DOHH2 (cell line): Measurements from ENCODE around the gene UXS1.

Source experiments
- H3F3A ChIP-seq: fragments of 200-600 bp; sonication (generic), shearing (Covaris generic); 2 replicates; pipeline ENCODE4 v1.6.0; 2016; ENCODE audit warnings: antibody characterized with exemption, mild to moderate bottlenecking; ENCODE audit not compliant: control insufficient read depth, insufficient read depth
- H3K27ac ChIP-seq: fragments of 200-600 bp; sonication (generic); 2 replicates; pipeline ENCODE4 v1.5.1; 2014; ENCODE audit warnings: low read depth, mild to moderate bottlenecking, low read length, moderate library complexity
- H3K27me3 ChIP-seq: fragments of 200-600 bp; sonication (generic); 2 replicates; pipeline ENCODE4 v1.6.1; 2014; ENCODE audit warnings: mild to moderate bottlenecking, low read length, mixed read lengths; ENCODE audit not compliant: control insufficient read depth
- H3K36me3 ChIP-seq: fragments of 200-600 bp; sonication (generic); 2 replicates; pipeline ENCODE4 v1.6.1; 2014; ENCODE audit warnings: mild to moderate bottlenecking, low read length, moderate library complexity, mixed read lengths; ENCODE audit not compliant: control insufficient read depth
- H3K4me1 ChIP-seq: fragments of 200-600 bp; sonication (generic); 2 replicates; pipeline ENCODE4 v1.6.1; 2014; ENCODE audit warnings: mild to moderate bottlenecking, low read length, mixed read lengths; ENCODE audit not compliant: control insufficient read depth
- H3K4me2 ChIP-seq: fragments of 200-600 bp; sonication (generic); 2 replicates; pipeline ENCODE4 v1.6.0; 2014; ENCODE audit warnings: mild to moderate bottlenecking, low read length, moderate library complexity
- H3K4me3 ChIP-seq: fragments of 200-600 bp; sonication (generic); 2 replicates; pipeline ENCODE4 v1.5.1; 2014; ENCODE audit warnings: mild to moderate bottlenecking, low read length, mixed read lengths
- H3K79me2 ChIP-seq: fragments of 200-600 bp; sonication (generic); 2 replicates; pipeline ENCODE4 v1.6.1; 2014; ENCODE audit warnings: mild to moderate bottlenecking, low read length, mixed read lengths; ENCODE audit not compliant: control insufficient read depth
- H3K9me2 ChIP-seq: fragments of 200-600 bp; sonication (generic); replicated peaks from 2 replicates; pipeline ENCODE4 v1.6.1; 2014; ENCODE audit warnings: mild to moderate bottlenecking, low read length, mixed read lengths; ENCODE audit not compliant: control insufficient read depth
- H3K9me3 ChIP-seq: fragments of 200-600 bp; sonication (generic); 2 replicates; pipeline ENCODE4 v1.6.1; 2014; ENCODE audit warnings: antibody characterized with exemption, low read length, mixed read lengths; ENCODE audit not compliant: control insufficient read depth, insufficient read depth
- H4K20me1 ChIP-seq: fragments of 200-600 bp; sonication (generic); 2 replicates; pipeline ENCODE4 v1.6.0; 2014; ENCODE audit warnings: low read depth, mild to moderate bottlenecking, antibody characterized with exemption, low read length, moderate library complexity; ENCODE audit not compliant: control insufficient read depth, insufficient read depth
- CTCF ChIP-seq: fragments of 200-600 bp; sonication (generic); IDR thresholded peaks from one replicate; pipeline ENCODE4 v1.5.1; 2014; ENCODE audit warnings: antibody characterized with exemption, mild to moderate bottlenecking, low read depth, low read length; ENCODE audit not compliant: poor library complexity, severe bottlenecking
- EZH2phosphoT487 ChIP-seq: fragments of 200-600 bp; sonication (generic); IDR thresholded peaks from 2 replicates; pipeline ENCODE4 v1.6.1; 2017; ENCODE audit warnings: borderline replicate concordance, mild to moderate bottlenecking, antibody characterized with exemption, low read length, moderate library complexity, mixed read lengths

Gene UXS1

GRCh38 chr2:106165029-106165428 lies 29.1 kb downstream of the UXS1 start:
- H3K4me2 ChIP-seq = no peak overlapping the region
- peaks cover 4% of the 10 kb centered on the region; the same call in 1 of the 2 replicates for H3K36me3 ChIP-seq
- peaks cover 30% of the 10 kb centered on the region for H3K4me1 ChIP-seq
- no peak for TF ChIP-seq CTCF
- no peaks in the 10 kb centered on the region for H3F3A ChIP-seq
- no peaks in the 10 kb centered on the region for H3K27me3 ChIP-seq
- H3K27ac ChIP-seq = no peak overlapping the region
- H3K79me2 ChIP-seq = no peaks in the 10 kb centered on the region; the same call in 1 of the 2 replicates
- H3K9me2 ChIP-seq = no peaks in the 10 kb centered on the region
- 0 out of 2 replicates have a peak, but pooled peaks cover 3% of the 10 kb centered on the region for H4K20me1 ChIP-seq
- H3K4me3 ChIP-seq = no peak overlapping the region
- no peaks in the 10 kb centered on the region for H3K9me3 ChIP-seq

GRCh38 chr2:106163948-106164545 lies 30.1 kb downstream of the UXS1 start:
- no peak overlapping the region for H3K4me3 ChIP-seq
- H4K20me1 ChIP-seq = 0 out of 2 replicates have a peak, but pooled peaks cover 2% of the 10 kb centered on the region
- H3K79me2 ChIP-seq = no peaks in the 10 kb centered on the region; the same call in 1 of the 2 replicates
- H3K27me3 ChIP-seq = no peaks in the 10 kb centered on the region
- H3K9me2 ChIP-seq = no peaks in the 10 kb centered on the region
- H3K4me1 ChIP-seq = peaks cover 30% of the 10 kb centered on the region
- no peak overlapping the region for H3K4me2 ChIP-seq
- TF ChIP-seq CTCF (no peak), EZH2phosphoT487 (no peak)
- no peak overlapping the region for H3K27ac ChIP-seq
- H3K36me3 ChIP-seq = peaks cover 4% of the 10 kb centered on the region; the same call in 1 of the 2 replicates
- H3K9me3 ChIP-seq = no peaks in the 10 kb centered on the region
- H3F3A ChIP-seq = no peaks in the 10 kb centered on the region

GRCh38 chr2:106161938-106162820 lies 31.9 kb downstream of the UXS1 start:
- Histone ChIP-seq H3K4me3 (no peak overlapping the region), H3K36me3 (peaks cover 4% of the 10 kb centered on the region; the same call in 1 of the 2 replicates), H3K4me1 (peaks cover 30% of the 10 kb centered on the region)

More at GRCh38 chr2:106161938-106162820, 31.9 kb downstream of the UXS1 start:
- Histone ChIP-seq H3K79me2 (no peaks in the 10 kb centered on the region), H3K9me3 (no peaks in the 10 kb centered on the region), H4K20me1 (no peaks in the 10 kb centered on the region), H3K27me3 (no peaks in the 10 kb centered on the region), H3K4me2 (no peak overlapping the region), H3F3A (no peaks in the 10 kb centered on the region), H3K27ac (no peak overlapping the region), H3K9me2 (no peaks in the 10 kb centered on the region)
- no peak for TF ChIP-seq CTCF
- no peak for TF ChIP-seq EZH2phosphoT487
